Transverse colon (tissue), 4 donors: Measurements from ENCODE around the gene C1orf52. TPM values are rescaled to one million over a fixed set of nuclear protein-coding genes. Genes with fewer than 3 reads are reported as not detected.

ENCODE experiments used
- DNase-seq: peaks from one replicate; pipeline ENCODE4 v3.0.0-alpha.2; 2019
- H3K27ac ChIP-seq, 4 donors: fragments of 200-600 bp; sonication (generic); 2 replicates each; pipeline ENCODE4 v1.5.1; 2016 to 2018; ENCODE audit warnings: inconsistent platforms in 4 of 4
- H3K27me3 ChIP-seq: fragments of 200-600 bp; sonication (generic); 2 replicates; pipeline ENCODE4 v1.5.1; 2017; ENCODE audit warnings: inconsistent platforms
- H3K36me3 ChIP-seq, 4 donors: fragments of 200-600 bp; sonication (generic); 2 replicates each; pipeline ENCODE4 v1.5.1; 2017 to 2019; ENCODE audit warnings: inconsistent platforms in 4 of 4
- H3K4me1 ChIP-seq, 4 donors: fragments of 200-600 bp; sonication (generic); 2 replicates each; pipeline ENCODE4 v1.5.1; 2017 to 2020; ENCODE audit warnings: inconsistent platforms in 4 of 4
- H3K4me3 ChIP-seq, 4 donors: fragments of 200-600 bp; sonication (generic); 1 replicate in 1 of 4; 2 replicates in 3 of 4; pipeline versions ENCODE4 v1.5.1 to v1.6.1; 2017 to 2019; ENCODE audit warnings: inconsistent platforms in 4 of 4
- H3K9me3 ChIP-seq, 2 donors: fragments of 200-600 bp; sonication (generic); 2 replicates each; pipeline ENCODE4 v1.5.1; 2017 to 2019; ENCODE audit warnings: inconsistent platforms in 2 of 2
- EP300 ChIP-seq: sonication (generic); formaldehyde crosslinking; IDR thresholded peaks from one replicate; pipeline ENCODE4 v1.6.1; 2017; ENCODE audit warnings: antibody characterized with exemption, low read depth
- POLR2A ChIP-seq: fragments of 450-650 bp; IDR thresholded peaks from one replicate; pipeline ENCODE4 v1.6.1; 2016; ENCODE audit warnings: antibody characterized with exemption, mild to moderate bottlenecking, moderate library complexity
- POLR2AphosphoS5 ChIP-seq, 3 donors: sonication (generic); formaldehyde crosslinking; IDR thresholded peaks; one replicate each; pipeline ENCODE4 v1.6.1; 2016; ENCODE audit warnings: antibody characterized with exemption in 3 of 3
- WGBS, 2 donors: methylation state at CpG; one replicate each; pipeline ENCODE4 v1.1.5; 2018; ENCODE audit warnings: low coverage in 1 of 2; 5-methylcytosine and 5-hydroxymethylcytosine counted together
- in situ Hi-C, 4 donors: fragments of 200-750 bp; cut with MboI; loops; one replicate each; pipeline versions ENCODE4 v1.15.0 to v1.15.1; 2017; ENCODE audit warnings: low sequenced_read_pairs in 3 of 4, low pct_ligation_motif_present in 1 of 4, low pct_unique_long_range_greater_than_20kb in 1 of 4
- intact Hi-C: fragments of 100-400 bp; cut with DNase I; formaldehyde crosslinking; loops from one replicate; pipeline ENCODE4 v1.15.1; 2023; ENCODE audit warnings: low total_unique reads
- total RNA-seq, 4 donors: library from RNA; depleted of rRNA; stranded (reverse); fragments of >200 nt; gene quantifications; one replicate each; pipeline ENCODE4 v1.1.0, GENCODE V29; 2016
- TF ChIP-seq, protein P1 (sequence below), 5 experiments: fragments of 200-600 bp in 3 of 5; fragments of 450-650 bp in 2 of 5; sonication (generic) in 3 of 5; IDR thresholded peaks; 1 replicate in 2 of 5; 2 replicates in 3 of 5; pipeline ENCODE4 v1.5.1; 2016 to 2017; ENCODE audit warnings: antibody characterized with exemption in 5 of 5, inconsistent platforms in 3 of 5, mild to moderate bottlenecking in 2 of 5, moderate library complexity in 1 of 5

The C1orf52 gene
- total RNA-seq, 4 donors from 2014 or later: 7.4 to 42.6 (median 14.9) TPM

- Histone ChIP-seq H3K27me3 (no peaks in the 10 kb centered on the region), H3K27ac (no peak overlapping the region), H3K4me1 (no peaks in the 10 kb centered on the region), H3K4me3 (no peak overlapping the region), H3K9me3 (no peaks in the 10 kb centered on the region), H3K36me3 (no peaks in the 10 kb centered on the region)
- no peak for DNase-seq
- 78 to 83% methylated on average over 3 to 4 of the region's 4 CpGs for WGBS, 2 donors
- intact Hi-C loops: loop anchor here (5.0 kb wide), 1 partner anchor 938 kb away; no protein-coding TSS in a partner anchor
- no peak for TF ChIP-seq EP300
- TF ChIP-seq POLR2A: no peak
- TF ChIP-seq, protein P1, sequence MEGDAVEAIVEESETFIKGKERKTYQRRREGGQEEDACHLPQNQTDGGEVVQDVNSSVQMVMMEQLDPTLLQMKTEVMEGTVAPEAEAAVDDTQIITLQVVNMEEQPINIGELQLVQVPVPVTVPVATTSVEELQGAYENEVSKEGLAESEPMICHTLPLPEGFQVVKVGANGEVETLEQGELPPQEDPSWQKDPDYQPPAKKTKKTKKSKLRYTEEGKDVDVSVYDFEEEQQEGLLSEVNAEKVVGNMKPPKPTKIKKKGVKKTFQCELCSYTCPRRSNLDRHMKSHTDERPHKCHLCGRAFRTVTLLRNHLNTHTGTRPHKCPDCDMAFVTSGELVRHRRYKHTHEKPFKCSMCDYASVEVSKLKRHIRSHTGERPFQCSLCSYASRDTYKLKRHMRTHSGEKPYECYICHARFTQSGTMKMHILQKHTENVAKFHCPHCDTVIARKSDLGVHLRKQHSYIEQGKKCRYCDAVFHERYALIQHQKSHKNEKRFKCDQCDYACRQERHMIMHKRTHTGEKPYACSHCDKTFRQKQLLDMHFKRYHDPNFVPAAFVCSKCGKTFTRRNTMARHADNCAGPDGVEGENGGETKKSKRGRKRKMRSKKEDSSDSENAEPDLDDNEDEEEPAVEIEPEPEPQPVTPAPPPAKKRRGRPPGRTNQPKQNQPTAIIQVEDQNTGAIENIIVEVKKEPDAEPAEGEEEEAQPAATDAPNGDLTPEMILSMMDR (IDR thresholded peaks at IDR 0.05): no peak
- TF ChIP-seq POLR2AphosphoS5 (IDR thresholded peaks at IDR 0.05): no peak
- in situ Hi-C loops: no loop called here
Observed at GRCh38 chr1:85289848-85290335, 30.4 kb upstream of the C1orf52 start.

- no peaks in the 10 kb centered on the region for H3K27me3 ChIP-seq
- H3K4me3 ChIP-seq: no peak overlapping the region
- no peak for DNase-seq
- no peaks in the 10 kb centered on the region for H3K9me3 ChIP-seq
- in situ Hi-C loops (no loop called here), intact Hi-C loops (loop anchor here (5.0 kb wide), 1 partner anchor 937 kb away; no protein-coding TSS in a partner anchor)
- no peaks in the 10 kb centered on the region for H3K36me3 ChIP-seq
- no peak for TF ChIP-seq EP300
- H3K4me1 ChIP-seq: no peaks in the 10 kb centered on the region
- no peak overlapping the region for H3K27ac ChIP-seq
- 79 to 88% methylated on average over 4 to 9 of the region's 9 CpGs for WGBS, 2 donors
Observed at GRCh38 chr1:85289207-85289847, 29.9 kb upstream of the C1orf52 start.

- Histone ChIP-seq H3K4me3 (no peak overlapping the region), H3K36me3 (no peaks in the 10 kb centered on the region), H3K4me1 (peaks cover 0 to 13% (median 6%) of the 10 kb centered on the region in 4 donors), H3K27ac (no peak overlapping the region), H3K9me3 (no peaks in the 10 kb centered on the region), H3K27me3 (no peaks in the 10 kb centered on the region)
- WGBS, 2 donors: 89% methylated on average over 2 of the region's 2 CpGs; no CpG with 5 or more reads in 1 of the 2 donors
- DNase-seq: no peak
- intact Hi-C loops (no loop called here), in situ Hi-C loops (no loop called here)
- TF ChIP-seq POLR2A: no peak
- TF ChIP-seq, protein P1 (IDR thresholded peaks at IDR 0.05): no peak
- no peak for TF ChIP-seq EP300
- TF ChIP-seq POLR2AphosphoS5 (IDR thresholded peaks at IDR 0.05): no peak
Observed at GRCh38 chr1:85284202-85284601, 24.7 kb upstream of the C1orf52 start.

- WGBS, 2 donors: 54% methylated on average over 7 of the region's 11 CpGs; no CpG with 5 or more reads in 1 of the 2 donors
- no peak overlapping the region for H3K27ac ChIP-seq
Observed at GRCh38 chr1:85283475-85284199, 24.2 kb upstream of the C1orf52 start.

More at GRCh38 chr1:85283475-85284199, 24.2 kb upstream of the C1orf52 start:
- Histone ChIP-seq H3K36me3 (no peaks in the 10 kb centered on the region), H3K9me3 (no peaks in the 10 kb centered on the region), H3K27me3 (no peaks in the 10 kb centered on the region), H3K4me1 (peaks cover 0 to 17% (median 8%) of the 10 kb centered on the region in 4 donors), H3K4me3 (no peak overlapping the region)
- DNase-seq: peak; percentile 75
- TF ChIP-seq, protein P1 (IDR thresholded peaks at IDR 0.05): no peak
- TF ChIP-seq EP300 (no peak), POLR2AphosphoS5 (IDR thresholded peaks at IDR 0.05) (no peak), POLR2A (no peak)
- in situ Hi-C loops: no loop called here
- intact Hi-C loops: no loop called here
